GM12875 (cell line): ENCODE results near the gene POLR3G.
A peak's percentile ranks its signal among the peaks of the same experiment; 100 is the strongest.

Experiments
- H3K4me3 ChIP-seq: one replicate; pipeline ENCODE4 v1.5.1; 2011; ENCODE audit warnings: low read depth, low read length, control low read depth
- CTCF ChIP-seq: IDR thresholded peaks from 2 replicates; pipeline ENCODE4 v1.5.1; 2011; ENCODE audit warnings: low read depth, mild to moderate bottlenecking, control low read depth, inconsistent platforms, low read length, moderate library complexity, borderline replicate concordance; ENCODE audit not compliant: insufficient read depth

Gene POLR3G

GRCh38 chr5:90557871-90558270 lies 83.2 kb downstream of the POLR3G start:
- TF ChIP-seq CTCF, result no peak
- no peak overlapping the region for H3K4me3 ChIP-seq

GRCh38 chr5:90558344-90559192 lies 83.9 kb downstream of the POLR3G start, which contains the start of gene ADGRV1:
Gene ADGRV1 (plus strand): TSS chr5:90558797. CDS start chr5:90558896, 99 bp downstream.
- peak within 1 kb of the TSS; percentile 26 for H3K4me3 ChIP-seq
- no peak for TF ChIP-seq CTCF

- no peak overlapping the region for H3K4me3 ChIP-seq
- no peak for TF ChIP-seq CTCF
Observed at GRCh38 chr5:90560771-90561170, 86.1 kb downstream of the POLR3G start.

GRCh38 chr5:90561766-90562165 lies 87.1 kb downstream of the POLR3G start:
- H3K4me3 ChIP-seq, result no peak overlapping the region
- no peak for TF ChIP-seq CTCF

- H3K4me3 ChIP-seq, result no peak overlapping the region
- no peak for TF ChIP-seq CTCF
Observed at GRCh38 chr5:90562341-90562740, 87.7 kb downstream of the POLR3G start.

GRCh38 chr5:90563108-90563507 lies 88.4 kb downstream of the POLR3G start:
- H3K4me3 ChIP-seq, result no peak overlapping the region
- TF ChIP-seq CTCF, result no peak
